B cell (primary cell): ENCODE results near the gene TBL1XR1. TPM values are rescaled to one million over a fixed set of nuclear protein-coding genes. Genes with fewer than 3 reads are reported as not detected.

Source experiments
- ATAC-seq: fragments of 200-7000 bp; cut with Tn5 transposase; one replicate; pipeline ENCODE4 v1.10.0; 2021; ENCODE audit warnings: low read depth, mild to moderate bottlenecking, moderate number of reproducible peaks, moderate library complexity
- CTCF ChIA-PET: fragments of 350-600 bp; sonication (Branson Sonifier 250); formaldehyde crosslinking; loops from one replicate; lab custom pipeline; 2021; ENCODE audit warnings: antibody characterized with exemption, inconsistent platforms; lab: Charles Lee
- POLR2A ChIA-PET: fragments of 350-600 bp; sonication (Branson Sonifier 250); formaldehyde crosslinking; loops from one replicate; lab custom pipeline; 2021; ENCODE audit warnings: antibody characterized with exemption; lab: Charles Lee
- DNase-seq: peaks from one replicate; pipeline ENCODE4 v3.0.0; 2013
- H2AFZ ChIP-seq: 2 replicates; pipeline ENCODE4 v1.6.1; 2012; ENCODE audit warnings: mild to moderate bottlenecking, low read depth, low read length; ENCODE audit not compliant: insufficient read depth, poor library complexity, severe bottlenecking
- H3K27ac ChIP-seq, 2 donors: 1 replicate in 1 of 2; 2 replicates in 1 of 2; pipeline ENCODE4 v1.5.1; 2012 to 2013; ENCODE audit warnings: low read length in 2 of 2, mild to moderate bottlenecking in 2 of 2, moderate library complexity in 1 of 2
- H3K27me3 ChIP-seq, 4 experiments: fragments of 200-600 bp in 1 of 4; sonication (generic) in 1 of 4; replicated peaks in 1 of 4; 1 replicate in 2 of 4; 2 replicates in 2 of 4; pipeline versions ENCODE4 v1.6.1 to v1.7.0; 2013 to 2016; ENCODE audit warnings: low read length in 3 of 4, mild to moderate bottlenecking in 2 of 4, mixed read lengths in 1 of 4, moderate library complexity in 1 of 4; ENCODE audit not compliant: insufficient read depth in 4 of 4, control insufficient read depth in 3 of 4; ENCODE audit errors: control extremely low read depth in 1 of 4
- H3K36me3 ChIP-seq, 2 experiments: replicated peaks in 1 of 2; 1 replicate in 1 of 2; 2 replicates in 1 of 2; pipeline versions ENCODE4 v1.6.1 to v1.7.1; 2013; ENCODE audit warnings: low read length in 1 of 2; ENCODE audit not compliant: insufficient read depth in 2 of 2, control insufficient read depth in 1 of 2; ENCODE audit errors: control extremely low read depth in 1 of 2, extremely low read depth in 1 of 2
- H3K4me1 ChIP-seq, 2 donors: fragments of 200-600 bp in 1 of 2; sonication (generic) in 1 of 2; 1 replicate in 1 of 2; 2 replicates in 1 of 2; pipeline versions ENCODE4 v1.5.1 to v1.6.1; 2013 to 2017; ENCODE audit warnings: low read length in 2 of 2; ENCODE audit not compliant: control insufficient read depth in 2 of 2, insufficient read depth in 2 of 2
- H3K4me2 ChIP-seq: replicated peaks from 2 replicates; pipeline ENCODE3; 2012; ENCODE audit warnings: mild to moderate bottlenecking, low read depth, low read length; ENCODE audit not compliant: poor library complexity, severe bottlenecking
- H3K4me3 ChIP-seq, 5 experiments: fragments of 200-600 bp in 1 of 5; sonication (generic) in 1 of 5; 1 replicate in 3 of 5; 2 replicates in 2 of 5; pipeline versions ENCODE4 v1.5.1 to v1.7.0; 2011 to 2016; ENCODE audit warnings: low read length in 4 of 5, mild to moderate bottlenecking in 4 of 5, low read depth in 2 of 5, control low read depth in 1 of 5, moderate library complexity in 1 of 5; ENCODE audit not compliant: insufficient read depth in 1 of 5; ENCODE audit errors: control extremely low read depth in 1 of 5, extremely low read depth in 1 of 5
- H3K79me2 ChIP-seq: fragments of 200-600 bp; sonication (generic); one replicate; pipeline ENCODE4 v1.6.0; 2016; ENCODE audit warnings: low read length; ENCODE audit not compliant: control insufficient read depth, insufficient read depth
- H3K9ac ChIP-seq: fragments of 200-600 bp; sonication (generic); 2 replicates; pipeline ENCODE4 v1.6.1; 2017; ENCODE audit warnings: mild to moderate bottlenecking, low read length, moderate library complexity
- H3K9me3 ChIP-seq, 3 donors: one replicate each; pipeline versions ENCODE4 v1.6.1 to v1.7.1; 2013; ENCODE audit warnings: low read length in 2 of 3; ENCODE audit not compliant: control insufficient read depth in 2 of 3, insufficient read depth in 1 of 3; ENCODE audit errors: control extremely low read depth in 1 of 3
- H4K20me1 ChIP-seq: 2 replicates; pipeline ENCODE4 v1.6.0; 2012; ENCODE audit warnings: mild to moderate bottlenecking, low read length; ENCODE audit not compliant: insufficient read depth, control insufficient read depth, poor library complexity, severe bottlenecking
- H3K27ac Mint-ChIP-seq: one replicate; pipeline ENCODE4 v1.8.0; 2021; ENCODE audit warnings: mixed read lengths
- H3K27me3 Mint-ChIP-seq: one replicate; pipeline ENCODE4 v1.8.0; 2021; ENCODE audit warnings: mixed read lengths
- H3K4me1 Mint-ChIP-seq: one replicate; pipeline ENCODE4 v1.8.0; 2021; ENCODE audit warnings: mixed read lengths
- H3K4me3 Mint-ChIP-seq: one replicate; pipeline ENCODE4 v1.8.0; 2021; ENCODE audit warnings: mixed read lengths
- H3K9me3 Mint-ChIP-seq: one replicate; pipeline ENCODE4 v1.8.0; 2022; ENCODE audit warnings: mixed read lengths; ENCODE audit not compliant: insufficient read depth
- EZH2 ChIP-seq: IDR thresholded peaks from 2 replicates; pipeline ENCODE4 v1.6.1; 2012; ENCODE audit warnings: borderline replicate concordance, low read depth, mild to moderate bottlenecking, moderate library complexity, low read length; ENCODE audit not compliant: insufficient read depth, poor library complexity, severe bottlenecking
- WGBS: methylation state at CpG from one replicate; pipeline ENCODE4 v1.1.5; 2013; ENCODE audit warnings: missing lambda C conversion rate; ENCODE audit not compliant: insufficient coverage; 5-methylcytosine and 5-hydroxymethylcytosine counted together
- intact Hi-C: fragments of 100-400 bp; cut with micrococcal nuclease; formaldehyde crosslinking; loops from one replicate; pipeline ENCODE4 v1.10.0; 2022
- polyA plus RNA-seq: library from polyadenylated mRNA; depleted of rRNA; stranded (reverse); fragments of >200 nt; gene quantifications from 2 replicates; pipeline ENCODE4 v1.2.3, GENCODE V29; 2012
- total RNA-seq, 2 donors: library from RNA; stranded (reverse); fragments of 120-200 nt in 1 of 2; gene quantifications; 1 replicate in 1 of 2; 2 replicates in 1 of 2; pipeline versions ENCODE4 v1.2.3 to v1.2.4, GENCODE V29; 2013 to 2022
- TF ChIP-seq, protein P1 (sequence below): fragments of 200-600 bp; IDR thresholded peaks from one replicate; pipeline ENCODE4 v1.8.0; 2022; ENCODE audit warnings: antibody characterized with exemption, mild to moderate bottlenecking

TBL1XR1 gene
- total and polyA plus RNA-seq, 2 donors (not counting 1 experiment from before 2014, with no cell fraction given), result 17.6 to 128 TPM

GRCh38 chr3:176977331-176977730 is 220.0 kb downstream of the TBL1XR1 start:
- ChIA-PET CTCF (no interaction called here), POLR2A (no interaction called here)
- H3K9me3 ChIP-seq, result no peaks in the 10 kb centered on the region
- H3K4me2 ChIP-seq, result no peak overlapping the region
- H3K27me3 Mint-ChIP-seq, result peaks cover 3% of the 10 kb centered on the region
- TF ChIP-seq EZH2, result no peak
- TF ChIP-seq, protein P1, sequence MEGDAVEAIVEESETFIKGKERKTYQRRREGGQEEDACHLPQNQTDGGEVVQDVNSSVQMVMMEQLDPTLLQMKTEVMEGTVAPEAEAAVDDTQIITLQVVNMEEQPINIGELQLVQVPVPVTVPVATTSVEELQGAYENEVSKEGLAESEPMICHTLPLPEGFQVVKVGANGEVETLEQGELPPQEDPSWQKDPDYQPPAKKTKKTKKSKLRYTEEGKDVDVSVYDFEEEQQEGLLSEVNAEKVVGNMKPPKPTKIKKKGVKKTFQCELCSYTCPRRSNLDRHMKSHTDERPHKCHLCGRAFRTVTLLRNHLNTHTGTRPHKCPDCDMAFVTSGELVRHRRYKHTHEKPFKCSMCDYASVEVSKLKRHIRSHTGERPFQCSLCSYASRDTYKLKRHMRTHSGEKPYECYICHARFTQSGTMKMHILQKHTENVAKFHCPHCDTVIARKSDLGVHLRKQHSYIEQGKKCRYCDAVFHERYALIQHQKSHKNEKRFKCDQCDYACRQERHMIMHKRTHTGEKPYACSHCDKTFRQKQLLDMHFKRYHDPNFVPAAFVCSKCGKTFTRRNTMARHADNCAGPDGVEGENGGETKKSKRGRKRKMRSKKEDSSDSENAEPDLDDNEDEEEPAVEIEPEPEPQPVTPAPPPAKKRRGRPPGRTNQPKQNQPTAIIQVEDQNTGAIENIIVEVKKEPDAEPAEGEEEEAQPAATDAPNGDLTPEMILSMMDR, result no peak
- H3K27me3 ChIP-seq, result no peaks in the 10 kb centered on the region
- no peak overlapping the region for H3K9ac ChIP-seq
- no peaks in the 10 kb centered on the region for H3K79me2 ChIP-seq
- H3K36me3 ChIP-seq, result no peaks in the 10 kb centered on the region
- ATAC-seq (no peak), DNase-seq (no peak)
- no peaks in the 10 kb centered on the region for H4K20me1 ChIP-seq
- H2AFZ ChIP-seq, result no peak overlapping the region
- H3K4me3 Mint-ChIP-seq, result no peak overlapping the region
- H3K4me1 Mint-ChIP-seq, result no peaks in the 10 kb centered on the region
- no peak overlapping the region for H3K27ac Mint-ChIP-seq
- H3K27ac ChIP-seq, result no peak overlapping the region
- WGBS, result 100% methylated on average over 1 of the region's 2 CpGs
- no peak overlapping the region for H3K4me3 ChIP-seq
- no peaks in the 10 kb centered on the region for H3K4me1 ChIP-seq
- intact Hi-C loops, result no loop called here
- H3K9me3 Mint-ChIP-seq, result peaks cover 2% of the 10 kb centered on the region

DNA sequence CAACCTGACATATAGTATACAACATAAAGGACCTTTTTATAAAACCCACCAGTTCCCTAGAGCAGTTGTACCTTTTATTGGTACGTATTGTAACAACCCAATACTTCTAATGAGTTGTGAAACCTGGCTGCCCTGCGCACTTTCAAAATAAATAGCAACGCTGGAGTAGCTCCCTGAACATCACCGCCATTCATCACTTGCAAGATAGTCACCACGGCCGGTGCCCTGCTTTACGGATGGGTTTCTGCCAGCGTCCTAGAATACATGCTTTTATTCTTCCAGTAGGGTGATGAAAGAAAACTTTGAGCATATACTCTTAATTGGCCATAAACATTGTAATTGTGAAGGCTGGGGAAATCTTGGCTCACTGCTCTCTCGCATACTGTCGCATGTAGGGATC is 220.7 kb downstream of the TBL1XR1 start:
- CTCF ChIA-PET, result no interaction called here
- H3K4me1 ChIP-seq, result no peaks in the 10 kb centered on the region

More for the DNA sequence above, 220.7 kb downstream of the TBL1XR1 start:
- no peak for TF ChIP-seq EZH2
- TF ChIP-seq, protein P1, result no peak
- Histone ChIP-seq H3K36me3 (no peaks in the 10 kb centered on the region), H3K9me3 (no peaks in the 10 kb centered on the region), H3K4me3 (no peak overlapping the region), H2AFZ (no peak overlapping the region), H3K27me3 (no peaks in the 10 kb centered on the region), H3K27ac (no peak overlapping the region), H3K9ac (no peak overlapping the region), H3K4me2 (no peak overlapping the region), H4K20me1 (no peaks in the 10 kb centered on the region), H3K79me2 (no peaks in the 10 kb centered on the region)
- H3K4me3 Mint-ChIP-seq, result no peak overlapping the region
- no peaks in the 10 kb centered on the region for H3K4me1 Mint-ChIP-seq
- ATAC-seq, result no peak
- H3K27ac Mint-ChIP-seq, result no peak overlapping the region
- intact Hi-C loops, result no loop called here
- H3K27me3 Mint-ChIP-seq, result peaks cover 3% of the 10 kb centered on the region
- POLR2A ChIA-PET, result no interaction called here
- no peak for DNase-seq
- 92% methylated on average over 2 of the region's 10 CpGs for WGBS
- no peaks in the 10 kb centered on the region for H3K9me3 Mint-ChIP-seq
